ENCODE data around the gene ADCY6. TPM values are rescaled to one million over a fixed set of nuclear protein-coding genes. Genes with fewer than 3 reads are reported as not detected.
A peak's percentile ranks its signal among the peaks of the same experiment; 100 is the strongest.

Gene ADCY6
- total RNA-seq, 1 experiment from 2014 or later = 19.0 TPM

GRCh38 chr12:48796976-48797375, 8.1 kb upstream of the ADCY6 start:
- intact Hi-C loops (cut with micrococcal nuclease) = loop anchor here (1.0 to 5.0 kb wide), 2 partner anchors 44 to 255 kb away; no protein-coding TSS in a partner anchor
- POLR2A ChIA-PET (ENCODE audit: unreplicated experiment) = no interaction called here

GRCh38 chr12:48795550-48796455, 6.9 kb upstream of the ADCY6 start:
- H3K79me2 ChIP-seq (ENCODE audit: low read length) = no peaks in the 10 kb centered on the region
- H2AFZ ChIP-seq (ENCODE audit: low read length) = peak overlapping the region; percentile 81
- no peaks in the 10 kb centered on the region for H3K36me3 ChIP-seq (ENCODE audit: low read depth, low read length)
- no peaks in the 10 kb centered on the region for H3K9me3 ChIP-seq (ENCODE audit: low read length)
- ChIA-PET POLR2A (ENCODE audit: unreplicated experiment) (no interaction called here), CTCF (interaction anchor here (1.5 kb wide), 1 partner anchor 42 kb away, joined by 15 read pairs; no protein-coding TSS in a partner anchor)
- H3K4me3 ChIP-seq (ENCODE audit: low read length) = no peak overlapping the region
- no peaks in the 10 kb centered on the region for H3F3A ChIP-seq (ENCODE audit: low read length, unreplicated experiment)
- H4K20me1 ChIP-seq (ENCODE audit: low read length) = no peaks in the 10 kb centered on the region
- H3K4me1 ChIP-seq (ENCODE audit: insufficient read depth, low read length) = peaks cover 10% of the 10 kb centered on the region
- TF ChIP-seq CTCF (conservative IDR thresholded peaks at IDR 0.05; ENCODE audit: low read depth, low read length) = peak; percentile 98
- no peak for TF ChIP-seq EZH2phosphoT487 (IDR thresholded peaks at IDR 0.05; ENCODE audit: borderline replicate concordance, low read length)
- no peak for TF ChIP-seq EZH2 (IDR thresholded peaks at IDR 0.05; ENCODE audit: low read length, unreplicated experiment)
- peak; percentile 93 for DNase-seq
- H3K9ac ChIP-seq (ENCODE audit: low read length) = no peak overlapping the region
- no peaks in the 10 kb centered on the region for H3K27me3 ChIP-seq (ENCODE audit: low read length)
- H3K9me2 ChIP-seq (replicated peaks; ENCODE audit: low read length) = no peaks in the 10 kb centered on the region
- H3K27ac ChIP-seq (ENCODE audit: low read length) = no peak overlapping the region
- H3K4me2 ChIP-seq (ENCODE audit: low read length) = no peak overlapping the region
- no TSS peak for BruUV-seq (replicated peaks)
- peak; percentile 92 for ATAC-seq
- intact Hi-C loops (cut with micrococcal nuclease) = loop anchor here (1.0 to 5.0 kb wide), 2 partner anchors 43 to 254 kb away; no protein-coding TSS in a partner anchor

More at GRCh38 chr12:48796976-48797375, 8.1 kb upstream of the ADCY6 start:
- H3K9me2 ChIP-seq (replicated peaks; ENCODE audit: low read length) = no peaks in the 10 kb centered on the region
- no peak overlapping the region for H3K4me2 ChIP-seq (ENCODE audit: low read length)
- no peaks in the 10 kb centered on the region for H3K27me3 ChIP-seq (ENCODE audit: low read length)
- ATAC-seq (no peak), DNase-seq (no peak)
- peaks cover 10% of the 10 kb centered on the region for H3K4me1 ChIP-seq (ENCODE audit: insufficient read depth, low read length)
- no peak overlapping the region for H3K4me3 ChIP-seq (ENCODE audit: low read length)
- no peak overlapping the region for H3K27ac ChIP-seq (ENCODE audit: low read length)
- CTCF ChIA-PET = interaction anchor here (1.5 kb wide), 1 partner anchor 44 kb away, joined by 5 read pairs; no protein-coding TSS in a partner anchor
- H3K36me3 ChIP-seq (ENCODE audit: low read depth, low read length) = no peaks in the 10 kb centered on the region
- no peak overlapping the region for H3K9ac ChIP-seq (ENCODE audit: low read length)
- no peak overlapping the region for H2AFZ ChIP-seq (ENCODE audit: low read length)
- H3F3A ChIP-seq (ENCODE audit: low read length, unreplicated experiment) = no peaks in the 10 kb centered on the region
- no peaks in the 10 kb centered on the region for H4K20me1 ChIP-seq (ENCODE audit: low read length)
- no peak for TF ChIP-seq EZH2 (IDR thresholded peaks at IDR 0.05; ENCODE audit: low read length, unreplicated experiment)
- no peak for TF ChIP-seq CTCF (conservative IDR thresholded peaks at IDR 0.05; ENCODE audit: low read depth, low read length)
- no peak for TF ChIP-seq EZH2phosphoT487 (IDR thresholded peaks at IDR 0.05; ENCODE audit: borderline replicate concordance, low read length)
- no peaks in the 10 kb centered on the region for H3K9me3 ChIP-seq (ENCODE audit: low read length)
- H3K79me2 ChIP-seq (ENCODE audit: low read length) = no peaks in the 10 kb centered on the region
- no TSS peak for BruUV-seq (replicated peaks)
